A549 (cell line): Measurements from ENCODE around the gene CAB39.

Experiments
- CHD2 ChIP-seq: fragments of 150-350 bp; IDR thresholded peaks from 2 replicates; pipeline ENCODE4 v1.6.1; 2014; ENCODE audit warnings: low read length; ENCODE audit not compliant: partially characterized antibody
- CTCF ChIP-seq: fragments of >200 bp; sonication (Bioruptor Twin); formaldehyde crosslinking; IDR thresholded peaks from 3 replicates; pipeline ENCODE4 v1.5.1; 2016
- FOSL2 ChIP-seq, 2 experiments: fragments of 450-650 bp in 1 of 2; fragments of >200 bp in 1 of 2; sonication (Bioruptor Twin) in 1 of 2; formaldehyde crosslinking; IDR thresholded peaks; 2 replicates each; pipeline versions ENCODE4 v1.5.0 to v1.6.1; 2016 to 2020; ENCODE audit warnings: mild to moderate bottlenecking in 1 of 2, moderate library complexity in 1 of 2
- HDAC2 ChIP-seq: fragments of 200-600 bp; sonication (generic); IDR thresholded peaks from 2 replicates; pipeline ENCODE4 v1.6.1; 2016
- JUN ChIP-seq, 2 experiments: fragments of >200 bp; sonication (Bioruptor Twin); formaldehyde crosslinking; IDR thresholded peaks; 2 replicates in 1 of 2; 3 replicates in 1 of 2; pipeline ENCODE4 v1.6.1; 2016 to 2017
- MAX ChIP-seq: IDR thresholded peaks from 2 replicates; pipeline ENCODE4 v1.6.1; 2012
- POLR2A ChIP-seq: IDR thresholded peaks from 2 replicates; pipeline ENCODE4 v1.6.1; 2012; ENCODE audit warnings: mild to moderate bottlenecking, low read length
- REST ChIP-seq: fragments of 200-600 bp; sonication (generic); IDR thresholded peaks from 2 replicates; pipeline ENCODE4 v1.6.1; 2016; ENCODE audit warnings: antibody characterized with exemption, mild to moderate bottlenecking, moderate library complexity
- USF2 ChIP-seq: fragments of 450-650 bp; IDR thresholded peaks from 2 replicates; pipeline ENCODE4 v1.6.1; 2014; ENCODE audit warnings: antibody characterized with exemption

GRCh38 chr2:230861552-230862255 lies 149.1 kb downstream of the CAB39 start:
- no peak for TF ChIP-seq MAX
- TF ChIP-seq USF2 = no peak
- TF ChIP-seq CTCF = no peak
- TF ChIP-seq HDAC2 = no peak
- no peak for TF ChIP-seq REST
- no peak for TF ChIP-seq FOSL2 (IDR thresholded peaks at IDR 0.05)
- no peak for TF ChIP-seq FOSL2 (CRISPR knock-in tag; IDR thresholded peaks at IDR 0.05)
- no peak for TF ChIP-seq JUN (IDR thresholded peaks at IDR 0.05)
- no peak for TF ChIP-seq POLR2A
- TF ChIP-seq CHD2 = no peak
